SK-N-SH (cell line): ENCODE results near the gene CYP11A1. TPM values are rescaled to one million over a fixed set of nuclear protein-coding genes. Genes with fewer than 3 reads are reported as not detected.

Experiments used
- CTCF ChIA-PET: fragments of 300-600, 350-600 bp; formaldehyde crosslinking; extraction: SDS; loops from one replicate; lab custom pipeline; 2021; lab: Yijun Ruan, JAX
- POLR2A ChIA-PET: fragments of 350-600 bp; sonication (Branson Sonifier 250); formaldehyde crosslinking; extraction: SDS; loops from one replicate; lab custom pipeline; 2020; ENCODE audit warnings: antibody characterized with exemption, inconsistent platforms; lab: Yijun Ruan, JAX
- DNase-seq: peaks from one replicate; pipeline ENCODE4 v3.0.0; 2012
- H2AFZ ChIP-seq: fragments of 200-600 bp; sonication (generic); 2 replicates; pipeline ENCODE4 v1.8.1; 2016; ENCODE audit warnings: antibody characterized with exemption, mild to moderate bottlenecking, low read depth
- H3F3A ChIP-seq: fragments of 200-600 bp; sonication (generic); replicated peaks from 2 replicates; pipeline ENCODE3; 2016; ENCODE audit warnings: antibody characterized with exemption, mild to moderate bottlenecking; ENCODE audit not compliant: insufficient read depth
- H3K27ac ChIP-seq, 2 experiments: fragments of 200-500 bp in 1 of 2; fragments of 200-600 bp in 1 of 2; sonication (Bioruptor generic) in 1 of 2; sonication (generic), shearing (Covaris generic) in 1 of 2; 2 replicates each; pipeline versions ENCODE4 v1.5.1 to v1.6.1; 2014 to 2016; ENCODE audit warnings: low read depth in 2 of 2, inconsistent platforms in 1 of 2, low read length in 1 of 2, mild to moderate bottlenecking in 1 of 2, mixed read lengths in 1 of 2
- H3K27me3 ChIP-seq: fragments of 200-600 bp; sonication (generic), shearing (Covaris generic); 2 replicates; pipeline ENCODE4 v1.6.1; 2016; ENCODE audit warnings: mixed run types; ENCODE audit not compliant: insufficient read depth
- H3K36me3 ChIP-seq, 2 experiments: fragments of 200-500 bp in 1 of 2; fragments of 200-600 bp in 1 of 2; sonication (Bioruptor generic) in 1 of 2; sonication (generic) in 1 of 2; replicated peaks in 1 of 2; 2 replicates each; pipeline versions ENCODE3 to v1.5.1; 2014 to 2016; ENCODE audit warnings: low read length in 1 of 2, mild to moderate bottlenecking in 1 of 2; ENCODE audit not compliant: insufficient read depth in 2 of 2, control insufficient read depth in 1 of 2
- H3K4me1 ChIP-seq, 2 experiments: fragments of 200-500 bp in 1 of 2; fragments of 200-600 bp in 1 of 2; sonication (Bioruptor generic) in 1 of 2; sonication (generic), shearing (Covaris generic) in 1 of 2; 2 replicates each; pipeline versions ENCODE4 v1.5.1 to v1.6.1; 2014 to 2016; ENCODE audit warnings: low read depth in 1 of 2, low read length in 1 of 2, mixed run types in 1 of 2; ENCODE audit not compliant: insufficient read depth in 2 of 2, control insufficient read depth in 1 of 2
- H3K4me2 ChIP-seq: fragments of 200-600 bp; sonication (generic), shearing (Covaris generic); 2 replicates; pipeline ENCODE4 v1.6.1; 2017; ENCODE audit warnings: mixed run types
- H3K4me3 ChIP-seq, 2 experiments: fragments of 200-500 bp in 1 of 2; fragments of 200-600 bp in 1 of 2; sonication (Bioruptor generic) in 1 of 2; sonication (generic), shearing (Covaris generic) in 1 of 2; 2 replicates each; pipeline versions ENCODE4 v1.5.1 to v1.8.1; 2014 to 2016; ENCODE audit warnings: low read depth in 2 of 2, inconsistent platforms in 1 of 2, low read length in 1 of 2, mild to moderate bottlenecking in 1 of 2, mixed read lengths in 1 of 2, moderate library complexity in 1 of 2
- H3K79me2 ChIP-seq: fragments of 200-600 bp; sonication (generic); 2 replicates; pipeline ENCODE4 v1.8.1; 2017; ENCODE audit warnings: mild to moderate bottlenecking; ENCODE audit not compliant: insufficient read depth
- H3K9ac ChIP-seq: fragments of 200-600 bp; sonication (generic); 2 replicates; pipeline ENCODE4 v1.6.1; 2017; ENCODE audit warnings: mixed run types
- H3K9me2 ChIP-seq: fragments of 200-600 bp; sonication (generic); 2 replicates; pipeline ENCODE4 v1.6.1; 2017; ENCODE audit warnings: mixed run types
- H3K9me3 ChIP-seq: fragments of 200-600 bp; sonication (generic); 2 replicates; pipeline ENCODE4 v1.6.1; 2017; ENCODE audit warnings: mixed run types, mild to moderate bottlenecking, moderate library complexity
- H4K20me1 ChIP-seq: fragments of 200-600 bp; sonication (generic); 2 replicates; pipeline ENCODE4 v1.6.1; 2017; ENCODE audit warnings: mild to moderate bottlenecking, mixed run types; ENCODE audit not compliant: insufficient read depth
- EP300 ChIP-seq, 2 experiments: IDR thresholded peaks; 2 replicates each; pipeline versions ENCODE4 v1.4.0 to v1.6.1; 2012; ENCODE audit warnings: borderline replicate concordance in 1 of 2, low read depth in 1 of 2, low read length in 1 of 2
- EZH2phosphoT487 ChIP-seq: fragments of 200-600 bp; sonication (generic); IDR thresholded peaks from 2 replicates; pipeline ENCODE4 v1.6.1; 2017; ENCODE audit warnings: low read depth, mixed run types, mild to moderate bottlenecking, antibody characterized with exemption, moderate library complexity, borderline replicate concordance
- FOSL2 ChIP-seq: IDR thresholded peaks from 2 replicates; pipeline ENCODE4 v1.4.0; 2012; ENCODE audit warnings: low read depth, mild to moderate bottlenecking, moderate library complexity, borderline replicate concordance
- FOXM1 ChIP-seq: IDR thresholded peaks from 2 replicates; pipeline ENCODE4 v1.4.0; 2012; ENCODE audit warnings: low read depth, mild to moderate bottlenecking
- GABPA ChIP-seq: IDR thresholded peaks from 2 replicates; pipeline ENCODE4 v1.4.0; 2012; ENCODE audit warnings: low read depth, mild to moderate bottlenecking
- JUND ChIP-seq: IDR thresholded peaks from 2 replicates; pipeline ENCODE4 v1.4.0; 2012
- RFX5 ChIP-seq: IDR thresholded peaks from 2 replicates; pipeline ENCODE4 v1.6.1; 2012; ENCODE audit warnings: mild to moderate bottlenecking, improper control_type of control experiment, low read length
- RXRA ChIP-seq: IDR thresholded peaks from 2 replicates; pipeline ENCODE4 v1.4.0; 2012; ENCODE audit warnings: low read depth, mild to moderate bottlenecking, borderline replicate concordance
- TCF12 ChIP-seq: IDR thresholded peaks from 2 replicates; pipeline ENCODE4 v1.4.0; 2012
- TEAD4 ChIP-seq: IDR thresholded peaks from 2 replicates; pipeline ENCODE4 v1.4.0; 2012; ENCODE audit warnings: mild to moderate bottlenecking, borderline replicate concordance; ENCODE audit not compliant: insufficient read depth
- YY1 ChIP-seq: IDR thresholded peaks from 2 replicates; pipeline ENCODE4 v1.4.0; 2012; ENCODE audit warnings: low read depth, mild to moderate bottlenecking
- WGBS: methylation state at CpG from one replicate; pipeline ENCODE4 v1.1.6; 2017; ENCODE audit warnings: low lambda C conversion rate; 5-methylcytosine and 5-hydroxymethylcytosine counted together
- polyA plus RNA-seq, 3 experiments: library from polyadenylated mRNA; depleted of rRNA; stranded (reverse); fragments of >200 nt; gene quantifications; 2 replicates each; pipeline ENCODE4 v1.2.3, GENCODE V29; 2012
- TF ChIP-seq, protein P1 (sequence below): IDR thresholded peaks from 2 replicates; pipeline ENCODE4 v1.4.0; 2012; ENCODE audit warnings: low read depth
- TF ChIP-seq, protein P2 (sequence below): IDR thresholded peaks from 2 replicates; pipeline ENCODE4 v1.4.0; 2012; ENCODE audit warnings: low read depth, borderline replicate concordance
- TF ChIP-seq, protein P3 (sequence below): fragments of 200-600 bp; sonication (generic); IDR thresholded peaks from 2 replicates; pipeline ENCODE4 v1.6.1; 2017; ENCODE audit warnings: antibody characterized with exemption, mild to moderate bottlenecking, moderate library complexity

The CYP11A1 gene
- polyA plus RNA-seq, 1 of the 3 experiments (the other 2 are of a cell fraction) = 0.08 TPM

DNA sequence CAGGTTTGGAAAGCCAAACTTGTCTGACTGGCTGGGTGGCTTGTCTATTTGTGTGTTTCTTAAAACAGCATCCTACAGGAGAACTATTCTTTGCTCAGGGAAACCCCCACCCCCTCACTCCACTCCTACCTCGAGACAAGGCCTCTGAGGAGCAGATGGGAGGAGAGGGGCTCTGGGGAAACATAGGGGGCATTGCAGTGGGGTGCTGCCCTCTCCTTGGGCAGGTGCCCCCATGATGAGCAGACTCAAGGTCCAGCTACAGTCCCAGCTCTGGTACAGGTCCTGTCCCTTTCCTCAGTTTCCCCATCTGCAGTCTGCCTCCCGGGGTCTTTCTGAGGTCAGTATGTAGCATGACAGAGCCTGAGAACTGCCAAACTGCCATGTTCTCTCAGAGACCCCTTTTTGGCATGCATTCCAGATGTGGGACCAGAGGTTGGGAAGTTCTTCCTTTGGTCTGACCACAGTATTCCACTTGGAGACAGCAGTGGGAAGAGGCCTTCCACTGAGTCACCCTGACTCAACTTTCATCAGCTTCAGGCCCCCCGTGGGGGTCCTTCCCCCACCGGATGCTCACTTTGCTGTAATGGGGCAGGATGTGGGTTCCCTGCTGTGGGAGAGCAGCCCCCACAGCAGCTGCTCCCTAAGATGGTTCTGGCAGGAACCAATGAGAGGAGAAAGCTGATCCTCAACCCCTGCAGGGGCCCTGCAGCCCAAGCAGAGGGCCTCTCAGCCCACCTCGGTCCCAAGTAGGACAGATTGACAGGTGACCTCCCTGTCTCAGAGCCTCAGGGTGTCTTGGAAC is 32.3 kb upstream of the CYP11A1 start:
- no peak for DNase-seq
- no peaks in the 10 kb centered on the region; a peak in 1 of 4 replicates for H3K4me1 ChIP-seq
- no peak overlapping the region for H3K4me3 ChIP-seq
- 29% methylated on average over 4 of the region's 5 CpGs for WGBS
- no peaks in the 10 kb centered on the region for H3K79me2 ChIP-seq
- no peak overlapping the region for H3K27ac ChIP-seq
- H3K4me2 ChIP-seq = no peak overlapping the region
- no peaks in the 10 kb centered on the region for H3K27me3 ChIP-seq
- H3K9me3 ChIP-seq = no peaks in the 10 kb centered on the region
- ChIA-PET CTCF (interaction anchor here (1.6 kb wide), 1 partner anchor 20 kb away, joined by 3 read pairs; no protein-coding TSS in a partner anchor), POLR2A (no interaction called here)
- no peaks in the 10 kb centered on the region for H3K36me3 ChIP-seq
- no peaks in the 10 kb centered on the region for H3K9me2 ChIP-seq
- no peak overlapping the region for H2AFZ ChIP-seq
- no peak for TF ChIP-seq YY1
- no peak for TF ChIP-seq RXRA
- TF ChIP-seq FOSL2 = no peak; the same call in 1 of the 2 replicates
- TF ChIP-seq JUND = no peak
- no peak for TF ChIP-seq EZH2phosphoT487
- no peak for TF ChIP-seq EP300 (IDR thresholded peaks at IDR 0.05; ENCODE audit: borderline replicate concordance in 1 of 2, low read depth in 1 of 2, low read length in 1 of 2)
- TF ChIP-seq RFX5 = no peak
- no peak for TF ChIP-seq FOXM1
- TF ChIP-seq, protein P1, sequence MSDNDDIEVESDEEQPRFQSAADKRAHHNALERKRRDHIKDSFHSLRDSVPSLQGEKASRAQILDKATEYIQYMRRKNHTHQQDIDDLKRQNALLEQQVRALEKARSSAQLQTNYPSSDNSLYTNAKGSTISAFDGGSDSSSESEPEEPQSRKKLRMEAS = no peak
- TF ChIP-seq GABPA = no peak
- TF ChIP-seq, protein P2, sequence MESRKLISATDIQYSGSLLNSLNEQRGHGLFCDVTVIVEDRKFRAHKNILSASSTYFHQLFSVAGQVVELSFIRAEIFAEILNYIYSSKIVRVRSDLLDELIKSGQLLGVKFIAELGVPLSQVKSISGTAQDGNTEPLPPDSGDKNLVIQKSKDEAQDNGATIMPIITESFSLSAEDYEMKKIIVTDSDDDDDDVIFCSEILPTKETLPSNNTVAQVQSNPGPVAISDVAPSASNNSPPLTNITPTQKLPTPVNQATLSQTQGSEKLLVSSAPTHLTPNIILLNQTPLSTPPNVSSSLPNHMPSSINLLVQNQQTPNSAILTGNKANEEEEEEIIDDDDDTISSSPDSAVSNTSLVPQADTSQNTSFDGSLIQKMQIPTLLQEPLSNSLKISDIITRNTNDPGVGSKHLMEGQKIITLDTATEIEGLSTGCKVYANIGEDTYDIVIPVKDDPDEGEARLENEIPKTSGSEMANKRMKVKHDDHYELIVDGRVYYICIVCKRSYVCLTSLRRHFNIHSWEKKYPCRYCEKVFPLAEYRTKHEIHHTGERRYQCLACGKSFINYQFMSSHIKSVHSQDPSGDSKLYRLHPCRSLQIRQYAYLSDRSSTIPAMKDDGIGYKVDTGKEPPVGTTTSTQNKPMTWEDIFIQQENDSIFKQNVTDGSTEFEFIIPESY = no peak
- no peak for TF ChIP-seq TEAD4
- TF ChIP-seq, protein P3, sequence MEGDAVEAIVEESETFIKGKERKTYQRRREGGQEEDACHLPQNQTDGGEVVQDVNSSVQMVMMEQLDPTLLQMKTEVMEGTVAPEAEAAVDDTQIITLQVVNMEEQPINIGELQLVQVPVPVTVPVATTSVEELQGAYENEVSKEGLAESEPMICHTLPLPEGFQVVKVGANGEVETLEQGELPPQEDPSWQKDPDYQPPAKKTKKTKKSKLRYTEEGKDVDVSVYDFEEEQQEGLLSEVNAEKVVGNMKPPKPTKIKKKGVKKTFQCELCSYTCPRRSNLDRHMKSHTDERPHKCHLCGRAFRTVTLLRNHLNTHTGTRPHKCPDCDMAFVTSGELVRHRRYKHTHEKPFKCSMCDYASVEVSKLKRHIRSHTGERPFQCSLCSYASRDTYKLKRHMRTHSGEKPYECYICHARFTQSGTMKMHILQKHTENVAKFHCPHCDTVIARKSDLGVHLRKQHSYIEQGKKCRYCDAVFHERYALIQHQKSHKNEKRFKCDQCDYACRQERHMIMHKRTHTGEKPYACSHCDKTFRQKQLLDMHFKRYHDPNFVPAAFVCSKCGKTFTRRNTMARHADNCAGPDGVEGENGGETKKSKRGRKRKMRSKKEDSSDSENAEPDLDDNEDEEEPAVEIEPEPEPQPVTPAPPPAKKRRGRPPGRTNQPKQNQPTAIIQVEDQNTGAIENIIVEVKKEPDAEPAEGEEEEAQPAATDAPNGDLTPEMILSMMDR = no peak
- no peak for TF ChIP-seq TCF12
- no peaks in the 10 kb centered on the region for H4K20me1 ChIP-seq
- no peaks in the 10 kb centered on the region for H3F3A ChIP-seq
- H3K9ac ChIP-seq = no peak overlapping the region
